Neutrophil (primary cell): ENCODE measurements around the gene ZDHHC14.

ENCODE experiments used
- H3K27ac ChIP-seq: fragments of 200-600 bp; sonication (generic); 2 replicates; pipeline ENCODE4 v1.5.1; 2016; ENCODE audit warnings: mild to moderate bottlenecking, moderate library complexity
- H3K27me3 ChIP-seq: fragments of 200-600 bp; sonication (generic); 2 replicates; pipeline ENCODE4 v1.6.0; 2016; ENCODE audit warnings: mild to moderate bottlenecking
- H3K36me3 ChIP-seq: fragments of 200-600 bp; sonication (generic); 2 replicates; pipeline ENCODE4 v1.5.1; 2017
- H3K4me1 ChIP-seq, 2 experiments: fragments of 200-600 bp in 1 of 2; sonication (generic) in 1 of 2; 1 replicate in 1 of 2; 2 replicates in 1 of 2; pipeline versions ENCODE4 v1.5.1 to v1.6.1; 2013 to 2016; ENCODE audit warnings: low read depth in 1 of 2, low read length in 1 of 2, mild to moderate bottlenecking in 1 of 2, moderate library complexity in 1 of 2; ENCODE audit not compliant: control insufficient read depth in 1 of 2, insufficient read depth in 1 of 2
- H3K4me3 ChIP-seq, 2 experiments: fragments of 200-600 bp in 1 of 2; sonication (generic) in 1 of 2; 1 replicate in 1 of 2; 2 replicates in 1 of 2; pipeline ENCODE4 v1.5.1; 2013 to 2016; ENCODE audit warnings: low read depth in 1 of 2, low read length in 1 of 2, mild to moderate bottlenecking in 1 of 2, moderate library complexity in 1 of 2
- H3K9me3 ChIP-seq: fragments of 200-600 bp; sonication (generic); 2 replicates; pipeline ENCODE4 v1.5.1; 2016
- CTCF ChIP-seq: fragments of 200-600 bp; sonication (generic); IDR thresholded peaks from 2 replicates; pipeline ENCODE4 v1.5.1; 2016; ENCODE audit warnings: antibody characterized with exemption

The ZDHHC14 gene

DNA sequence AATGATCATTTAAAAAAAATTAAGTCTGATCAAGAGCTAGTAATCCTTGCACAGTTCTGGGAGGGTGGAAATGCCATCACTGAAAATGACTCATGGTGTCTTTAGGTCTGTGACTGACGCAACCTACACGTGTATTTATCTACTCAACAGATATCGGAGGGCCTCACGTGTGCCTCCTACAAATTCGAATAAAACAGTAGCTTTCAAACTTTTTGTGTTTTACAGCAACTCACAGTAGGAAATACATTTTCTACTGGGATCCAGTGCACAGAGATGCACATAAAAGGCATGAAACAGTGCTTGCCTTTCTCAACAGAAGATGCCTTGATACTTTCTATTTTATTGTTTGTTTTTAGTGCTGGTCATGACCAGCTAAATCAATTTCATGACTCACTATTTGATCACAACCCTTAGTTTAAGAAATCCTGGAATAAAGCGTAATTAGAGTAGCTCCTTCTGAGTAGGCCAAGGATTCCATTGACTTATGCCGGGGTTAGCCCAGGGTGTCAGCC is 232.1 kb downstream of the ZDHHC14 start:
- Histone ChIP-seq H3K36me3 (no peaks in the 10 kb centered on the region), H3K4me3 (no peak overlapping the region), H3K27ac (no peak overlapping the region), H3K9me3 (no peaks in the 10 kb centered on the region), H3K4me1 (peaks cover 0 to 4% of the 10 kb centered on the region in 2 experiments), H3K27me3 (no peaks in the 10 kb centered on the region)
- TF ChIP-seq CTCF: no peak

- H3K4me1 ChIP-seq: peaks cover 0 to 4% of the 10 kb centered on the region in 2 experiments
- no peaks in the 10 kb centered on the region for H3K9me3 ChIP-seq
- no peak overlapping the region for H3K27ac ChIP-seq
- no peaks in the 10 kb centered on the region for H3K27me3 ChIP-seq
- TF ChIP-seq CTCF: no peak
- no peak overlapping the region for H3K4me3 ChIP-seq
- no peaks in the 10 kb centered on the region for H3K36me3 ChIP-seq
Measured at GRCh38 chr6:157614026-157614568, 233.1 kb downstream of the ZDHHC14 start.

GRCh38 chr6:157615420-157615769 is 234.4 kb downstream of the ZDHHC14 start:
- no peaks in the 10 kb centered on the region for H3K36me3 ChIP-seq
- H3K4me1 ChIP-seq: peaks cover 0 to 4% of the 10 kb centered on the region in 2 experiments
- H3K4me3 ChIP-seq: no peak overlapping the region
- H3K27me3 ChIP-seq: no peaks in the 10 kb centered on the region
- no peaks in the 10 kb centered on the region for H3K9me3 ChIP-seq
- H3K27ac ChIP-seq: no peak overlapping the region
- no peak for TF ChIP-seq CTCF

GRCh38 chr6:157615951-157616350 is 235.0 kb downstream of the ZDHHC14 start:
- Histone ChIP-seq H3K27ac (no peak overlapping the region), H3K4me1 (peaks cover 0 to 4% of the 10 kb centered on the region in 2 experiments), H3K9me3 (no peaks in the 10 kb centered on the region), H3K4me3 (no peak overlapping the region), H3K27me3 (no peaks in the 10 kb centered on the region), H3K36me3 (no peaks in the 10 kb centered on the region)
- no peak for TF ChIP-seq CTCF

GRCh38 chr6:157620944-157621343 is 240.0 kb downstream of the ZDHHC14 start:
- Histone ChIP-seq H3K4me1 (no peaks in the 10 kb centered on the region), H3K27ac (no peak overlapping the region), H3K9me3 (no peaks in the 10 kb centered on the region), H3K27me3 (no peaks in the 10 kb centered on the region), H3K4me3 (no peak overlapping the region), H3K36me3 (no peaks in the 10 kb centered on the region)
- no peak for TF ChIP-seq CTCF
